Mononuclear cell (primary cell): ENCODE measurements around the gene LUZP1. TPM values are rescaled to one million over a fixed set of nuclear protein-coding genes. Genes with fewer than 3 reads are reported as not detected.
"Not testable (repeated sequence)": the region's sequence is repeated elsewhere in the genome, so short reads cannot be mapped to it uniquely, and the experiment has no call there.

ENCODE experiments used
- H3K27me3 ChIP-seq: 2 replicates; pipeline ENCODE4 v1.6.0; 2011; ENCODE audit warnings: low read length, control low read depth; ENCODE audit not compliant: insufficient read depth
- H3K4me1 ChIP-seq: 2 replicates; pipeline ENCODE4 v1.5.1; 2011; ENCODE audit warnings: mild to moderate bottlenecking, low read length, control low read depth; ENCODE audit not compliant: insufficient read depth
- H3K4me3 ChIP-seq: 2 replicates; pipeline ENCODE4 v1.5.1; 2011; ENCODE audit warnings: mild to moderate bottlenecking, low read length, moderate library complexity
- H3K9me3 ChIP-seq: 2 replicates; pipeline ENCODE4 v1.5.1; 2011; ENCODE audit warnings: low read depth, mild to moderate bottlenecking, control low read depth, low read length
- total RNA-seq: library from RNA; depleted of rRNA; stranded (reverse); fragments of >200 nt; gene quantifications from one replicate; pipeline ENCODE4 v1.2.3, GENCODE V29; 2012

The LUZP1 gene
- total RNA-seq, 1 donor = 20.1 TPM

GRCh38 chr1:23198373-23198772 lies 29.7 kb upstream of the LUZP1 start:
- H3K4me1 ChIP-seq = no peaks in the 10 kb centered on the region
- H3K27me3 ChIP-seq = no peaks in the 10 kb centered on the region
- H3K9me3 ChIP-seq = no peaks in the 10 kb centered on the region
- no peak overlapping the region for H3K4me3 ChIP-seq

- H3K4me1 ChIP-seq = no peaks in the 10 kb centered on the region
- H3K4me3 ChIP-seq = no peak overlapping the region
- H3K27me3 ChIP-seq = no peaks in the 10 kb centered on the region
- H3K9me3 ChIP-seq = no peaks in the 10 kb centered on the region
Observed at GRCh38 chr1:23196627-23197328, 28.1 kb upstream of the LUZP1 start.

- Histone ChIP-seq H3K4me3 (no peak overlapping the region), H3K27me3 (no peaks in the 10 kb centered on the region)
Observed at GRCh38 chr1:23194119-23194984, 25.7 kb upstream of the LUZP1 start.

GRCh38 chr1:23193391-23194118 lies 24.9 kb upstream of the LUZP1 start:
- Histone ChIP-seq H3K27me3 (no peaks in the 10 kb centered on the region), H3K9me3 (no peaks in the 10 kb centered on the region), H3K4me1 (no peaks in the 10 kb centered on the region), H3K4me3 (no peak overlapping the region)

More at GRCh38 chr1:23194119-23194984, 25.7 kb upstream of the LUZP1 start:
- Histone ChIP-seq H3K4me1 (no peaks in the 10 kb centered on the region), H3K9me3 (no peaks in the 10 kb centered on the region)

- Histone ChIP-seq H3K9me3 (no peaks in the 10 kb centered on the region), H3K4me3 (no peak overlapping the region), H3K4me1 (no peaks in the 10 kb centered on the region), H3K27me3 (no peaks in the 10 kb centered on the region)
Observed at GRCh38 chr1:23191199-23191598, 22.5 kb upstream of the LUZP1 start.

- H3K4me3 ChIP-seq, H3K4me1 ChIP-seq, H3K9me3 ChIP-seq, H3K27me3 ChIP-seq: not testable (repeated sequence)
Observed at GRCh38 chr1:23188936-23189452, 20.3 kb upstream of the LUZP1 start.

- H3K27me3 ChIP-seq = no peaks in the 10 kb centered on the region
- H3K9me3 ChIP-seq = no peaks in the 10 kb centered on the region
- H3K4me1 ChIP-seq = peaks cover 4% of the 10 kb centered on the region
- no peak overlapping the region for H3K4me3 ChIP-seq
Observed at GRCh38 chr1:23188434-23188884, 19.8 kb upstream of the LUZP1 start.

- peaks cover 4% of the 10 kb centered on the region for H3K4me1 ChIP-seq
- no peaks in the 10 kb centered on the region for H3K27me3 ChIP-seq
- H3K9me3 ChIP-seq = no peaks in the 10 kb centered on the region
- no peak overlapping the region for H3K4me3 ChIP-seq
Observed at GRCh38 chr1:23187637-23188036, 19.0 kb upstream of the LUZP1 start.

- Histone ChIP-seq H3K4me1 (peaks cover 4% of the 10 kb centered on the region), H3K4me3 (no peak overlapping the region), H3K27me3 (no peaks in the 10 kb centered on the region), H3K9me3 (no peaks in the 10 kb centered on the region)
Observed at GRCh38 chr1:23185381-23185780, 16.7 kb upstream of the LUZP1 start.

GRCh38 chr1:23184212-23184934 lies 15.7 kb upstream of the LUZP1 start:
- Histone ChIP-seq H3K4me1 (peaks cover 4% of the 10 kb centered on the region), H3K4me3 (no peak overlapping the region), H3K9me3 (no peaks in the 10 kb centered on the region), H3K27me3 (no peaks in the 10 kb centered on the region)

- Histone ChIP-seq H3K27me3 (peaks cover 8% of the 10 kb centered on the region), H3K4me3 (no peak overlapping the region), H3K9me3 (no peaks in the 10 kb centered on the region), H3K4me1 (peaks cover 16% of the 10 kb centered on the region)
Observed at GRCh38 chr1:23179862-23180261, 11.2 kb upstream of the LUZP1 start.

GRCh38 chr1:23178950-23179349 lies 10.3 kb upstream of the LUZP1 start:
- Histone ChIP-seq H3K9me3 (no peaks in the 10 kb centered on the region), H3K27me3 (peaks cover 8% of the 10 kb centered on the region), H3K4me1 (peaks cover 12% of the 10 kb centered on the region), H3K4me3 (no peak overlapping the region)

- Histone ChIP-seq H3K9me3 (no peaks in the 10 kb centered on the region), H3K4me3 (no peak overlapping the region), H3K27me3 (peaks cover 8% of the 10 kb centered on the region), H3K4me1 (peaks cover 12% of the 10 kb centered on the region)
Observed at GRCh38 chr1:23178414-23178813, 9.8 kb upstream of the LUZP1 start.
